Prostate gland (tissue), 2 donors: ENCODE measurements around the gene ATXN10. TPM values are rescaled to one million over a fixed set of nuclear protein-coding genes. Genes with fewer than 3 reads are reported as not detected.

Experiments used
- DNase-seq: peaks from one replicate; pipeline ENCODE4 v3.0.0-alpha.2; 2019; ENCODE audit warnings: low spot score
- H3K27ac ChIP-seq, 2 donors: fragments of 200-600 bp; sonication (generic); 2 replicates each; pipeline ENCODE4 v1.5.1; 2017 to 2019
- H3K27me3 ChIP-seq: fragments of 200-600 bp; sonication (generic); replicated peaks from 2 replicates; pipeline ENCODE4 v1.5.1; 2019; ENCODE audit not compliant: insufficient read depth
- H3K36me3 ChIP-seq, 2 donors: fragments of 200-600 bp; sonication (generic); 1 replicate in 1 of 2; 2 replicates in 1 of 2; pipeline versions ENCODE4 v1.5.1 to v1.8.1; 2017 to 2019
- H3K4me1 ChIP-seq: fragments of 200-600 bp; sonication (generic); replicated peaks from 2 replicates; pipeline ENCODE4 v1.5.1; 2019
- H3K4me3 ChIP-seq, 2 donors: fragments of 200-600 bp; sonication (generic); 2 replicates each; pipeline ENCODE4 v1.5.1; 2017 to 2019
- H3K9me3 ChIP-seq: fragments of 200-600 bp; sonication (generic); 2 replicates; pipeline ENCODE4 v1.5.1; 2017
- POLR2A ChIP-seq: fragments of 450-650 bp; IDR thresholded peaks from one replicate; pipeline ENCODE4 v1.6.1; 2016; ENCODE audit warnings: antibody characterized with exemption, mild to moderate bottlenecking
- POLR2AphosphoS5 ChIP-seq: sonication (generic); formaldehyde crosslinking; IDR thresholded peaks from one replicate; pipeline ENCODE4 v1.6.1; 2017; ENCODE audit warnings: antibody characterized with exemption
- WGBS: methylation state at CpG from one replicate; pipeline ENCODE4 v1.1.5; 2018; 5-methylcytosine and 5-hydroxymethylcytosine counted together
- intact Hi-C: fragments of 100-400 bp; cut with DNase I; formaldehyde crosslinking; loops from one replicate; pipeline ENCODE4 v1.14.2; 2022
- total RNA-seq, 2 donors: library from RNA; depleted of rRNA; stranded (reverse); fragments of >200 nt; gene quantifications; one replicate each; pipeline ENCODE4 v1.1.0, GENCODE V29; 2016
- TF ChIP-seq, protein P1 (sequence below), 4 experiments: fragments of 200-600 bp in 2 of 4; fragments of 450-650 bp in 2 of 4; sonication (generic) in 2 of 4; IDR thresholded peaks; 1 replicate in 3 of 4; 2 replicates in 1 of 4; pipeline ENCODE4 v1.5.1; 2016 to 2019; ENCODE audit warnings: antibody characterized with exemption in 4 of 4, mild to moderate bottlenecking in 2 of 4, moderate library complexity in 2 of 4

Gene ATXN10
- total RNA-seq, 2 donors from 2014 or later = 125 to 148 TPM

DNA sequence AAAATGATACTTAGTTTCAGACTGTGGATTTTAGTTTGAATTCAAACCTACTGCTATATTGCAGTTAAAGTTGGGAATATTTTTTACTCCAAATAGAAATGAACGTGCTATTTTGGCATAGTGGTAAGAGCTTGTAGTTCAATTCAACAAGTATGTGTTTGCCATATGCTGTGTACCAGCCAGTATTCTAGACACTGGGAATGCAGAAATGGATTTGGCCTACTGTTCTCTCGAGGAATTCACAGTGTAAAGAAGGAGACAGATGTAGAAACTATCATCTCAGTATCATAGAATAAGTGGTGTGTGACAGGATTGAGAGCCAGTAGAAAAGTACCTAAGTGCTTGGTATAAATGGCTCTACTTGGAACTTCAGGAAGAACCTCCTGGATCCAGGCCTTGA lies 80.4 kb downstream of the ATXN10 start:
- TF ChIP-seq POLR2A = no peak
- no peak for TF ChIP-seq POLR2AphosphoS5
- TF ChIP-seq, protein P1, sequence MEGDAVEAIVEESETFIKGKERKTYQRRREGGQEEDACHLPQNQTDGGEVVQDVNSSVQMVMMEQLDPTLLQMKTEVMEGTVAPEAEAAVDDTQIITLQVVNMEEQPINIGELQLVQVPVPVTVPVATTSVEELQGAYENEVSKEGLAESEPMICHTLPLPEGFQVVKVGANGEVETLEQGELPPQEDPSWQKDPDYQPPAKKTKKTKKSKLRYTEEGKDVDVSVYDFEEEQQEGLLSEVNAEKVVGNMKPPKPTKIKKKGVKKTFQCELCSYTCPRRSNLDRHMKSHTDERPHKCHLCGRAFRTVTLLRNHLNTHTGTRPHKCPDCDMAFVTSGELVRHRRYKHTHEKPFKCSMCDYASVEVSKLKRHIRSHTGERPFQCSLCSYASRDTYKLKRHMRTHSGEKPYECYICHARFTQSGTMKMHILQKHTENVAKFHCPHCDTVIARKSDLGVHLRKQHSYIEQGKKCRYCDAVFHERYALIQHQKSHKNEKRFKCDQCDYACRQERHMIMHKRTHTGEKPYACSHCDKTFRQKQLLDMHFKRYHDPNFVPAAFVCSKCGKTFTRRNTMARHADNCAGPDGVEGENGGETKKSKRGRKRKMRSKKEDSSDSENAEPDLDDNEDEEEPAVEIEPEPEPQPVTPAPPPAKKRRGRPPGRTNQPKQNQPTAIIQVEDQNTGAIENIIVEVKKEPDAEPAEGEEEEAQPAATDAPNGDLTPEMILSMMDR (IDR thresholded peaks at IDR 0.05) = no peak
- intact Hi-C loops = no loop called here
- 45% methylated on average over 2 of the region's 2 CpGs for WGBS

DNA sequence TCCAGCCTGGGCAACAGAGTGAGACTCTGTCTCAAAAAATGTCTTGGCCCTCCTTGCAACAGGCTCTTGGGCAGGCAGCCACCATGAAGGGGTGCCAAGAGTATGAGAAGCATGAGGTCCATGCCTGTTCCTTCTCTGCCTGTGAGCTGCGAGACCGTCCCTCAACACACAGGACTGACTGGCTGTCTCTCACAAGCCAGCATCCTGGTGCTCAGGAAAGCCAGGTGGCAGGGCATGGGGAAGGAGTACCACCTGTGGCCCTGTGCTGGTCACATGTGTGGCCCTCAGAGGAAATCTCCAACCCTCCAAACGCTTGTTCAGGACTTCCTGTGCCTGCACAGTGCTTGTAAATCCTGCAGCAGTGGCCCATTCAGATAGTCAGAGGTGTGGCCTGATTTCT lies 83.2 kb downstream of the ATXN10 start:
- WGBS = 59% methylated on average over 3 of the region's 3 CpGs
- Histone ChIP-seq H3K4me3 (no peak overlapping the region), H3K27ac (no peak overlapping the region), H3K4me1 (no peaks in the 10 kb centered on the region), H3K9me3 (no peaks in the 10 kb centered on the region), H3K36me3 (no peaks in the 10 kb centered on the region), H3K27me3 (no peaks in the 10 kb centered on the region)
- no peak for TF ChIP-seq POLR2A
- no peak for DNase-seq
- intact Hi-C loops = no loop called here

More for the DNA sequence above, 80.4 kb downstream of the ATXN10 start:
- DNase-seq = no peak
- Histone ChIP-seq H3K36me3 (no peaks in the 10 kb centered on the region), H3K27ac (no peak overlapping the region), H3K4me1 (no peaks in the 10 kb centered on the region), H3K4me3 (no peak overlapping the region), H3K9me3 (no peaks in the 10 kb centered on the region), H3K27me3 (no peaks in the 10 kb centered on the region)

GRCh38 chr22:45756558-45756957 lies 84.9 kb downstream of the ATXN10 start:
- H3K36me3 ChIP-seq = no peaks in the 10 kb centered on the region
- no peaks in the 10 kb centered on the region for H3K4me1 ChIP-seq
- H3K9me3 ChIP-seq = no peaks in the 10 kb centered on the region
- no peak overlapping the region for H3K4me3 ChIP-seq
- no peak overlapping the region for H3K27ac ChIP-seq
- no peak for TF ChIP-seq POLR2AphosphoS5
- TF ChIP-seq, protein P1 (IDR thresholded peaks at IDR 0.05) = no peak
- no peak for TF ChIP-seq POLR2A
- WGBS = 28% methylated on average over 1 of the region's 1 CpG
- H3K27me3 ChIP-seq = no peaks in the 10 kb centered on the region
- intact Hi-C loops = no loop called here
- DNase-seq = no peak

GRCh38 chr22:45757068-45757467 lies 85.4 kb downstream of the ATXN10 start:
- no peak overlapping the region for H3K27ac ChIP-seq
- DNase-seq = no peak
- 29% methylated on average over 14 of the region's 14 CpGs for WGBS
- H3K4me1 ChIP-seq = no peaks in the 10 kb centered on the region
- intact Hi-C loops = no loop called here
- H3K27me3 ChIP-seq = no peaks in the 10 kb centered on the region
- H3K4me3 ChIP-seq = no peak overlapping the region
- H3K9me3 ChIP-seq = no peaks in the 10 kb centered on the region
- no peaks in the 10 kb centered on the region for H3K36me3 ChIP-seq
- TF ChIP-seq POLR2A (no peak), POLR2AphosphoS5 (no peak)
- TF ChIP-seq, protein P1 (IDR thresholded peaks at IDR 0.05) = no peak

DNA sequence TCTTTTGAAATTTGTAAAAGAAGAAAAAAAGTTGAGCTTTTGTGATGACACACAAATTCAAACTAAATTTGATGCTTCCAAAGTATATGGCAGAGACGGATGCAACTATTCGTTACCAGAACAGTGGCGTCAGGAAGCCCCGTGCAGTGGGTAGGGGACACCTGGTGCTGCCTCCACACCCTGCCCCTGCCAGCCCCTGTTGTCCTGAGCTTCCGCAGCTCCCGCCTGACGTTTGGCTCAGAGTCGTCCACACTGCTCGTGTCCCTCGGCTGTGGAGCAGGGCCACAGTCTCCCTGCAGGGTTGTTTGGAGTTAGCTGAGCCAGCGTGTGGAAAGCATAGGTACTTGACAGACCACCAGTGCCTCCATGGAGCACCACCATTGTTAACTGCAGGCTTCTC lies 86.3 kb downstream of the ATXN10 start:
- H3K27me3 ChIP-seq = no peaks in the 10 kb centered on the region
- DNase-seq = no peak
- no peaks in the 10 kb centered on the region for H3K36me3 ChIP-seq
- no peaks in the 10 kb centered on the region for H3K9me3 ChIP-seq
- H3K4me3 ChIP-seq = no peak overlapping the region
- TF ChIP-seq, protein P1 (IDR thresholded peaks at IDR 0.05) = no peak
- no peak for TF ChIP-seq POLR2AphosphoS5
- TF ChIP-seq POLR2A = no peak
- H3K4me1 ChIP-seq = no peaks in the 10 kb centered on the region
- H3K27ac ChIP-seq = no peak overlapping the region
- WGBS = 76% methylated on average over 11 of the region's 11 CpGs
- intact Hi-C loops = no loop called here
